H1 (cell line): ENCODE data around the gene PACSIN2. TPM values are rescaled to one million over a fixed set of nuclear protein-coding genes. Genes with fewer than 3 reads are reported as not detected.

Experiments used
- CTCF ChIA-PET: fragments of 300-600 bp; sonication (Branson Sonifier 250); formaldehyde crosslinking; loops from one replicate; lab custom pipeline; 2021; ENCODE audit not compliant: partially characterized antibody; lab: Charles Lee
- POLR2A ChIA-PET: fragments of 300-600 bp; sonication (Branson Sonifier 250); formaldehyde crosslinking; loops from one replicate; lab custom pipeline; 2021; ENCODE audit warnings: inconsistent platforms; ENCODE audit not compliant: partially characterized antibody; lab: Charles Lee
- DNase-seq, 2 experiments: peaks; one replicate each; pipeline versions ENCODE4 v3.0.0 to v3.0.0-alpha.2; 2010 to 2022; ENCODE audit warnings: low spot score in 2 of 2, low read depth in 1 of 2, mixed read lengths in 1 of 2
- FAIRE-seq: peaks from 2 replicates; lab custom pipeline; 2011; peaks lifted over from hg19 to GRCh38; lab: Jason Lieb, UNC
- H2AFZ ChIP-seq: 2 replicates; pipeline ENCODE4 v1.8.1; 2012; ENCODE audit warnings: low read length, inconsistent platforms
- H2AK5ac ChIP-seq: 2 replicates; pipeline ENCODE4 v1.6.1; 2013; ENCODE audit warnings: low read depth, low read length
- H2BK120ac ChIP-seq: replicated peaks from 2 replicates; pipeline ENCODE3; 2013; ENCODE audit warnings: low read depth, low read length, inconsistent platforms
- H2BK12ac ChIP-seq: 2 replicates; pipeline ENCODE4 v1.6.1; 2013; ENCODE audit warnings: low read depth, low read length
- H2BK15ac ChIP-seq: 2 replicates; pipeline ENCODE4 v1.6.1; 2013; ENCODE audit warnings: low read length
- H2BK20ac ChIP-seq: 2 replicates; pipeline ENCODE4 v1.6.1; 2013; ENCODE audit warnings: low read length
- H2BK5ac ChIP-seq: 2 replicates; pipeline ENCODE4 v1.6.1; 2013; ENCODE audit warnings: low read depth, low read length
- H3K14ac ChIP-seq: 2 replicates; pipeline ENCODE4 v1.6.1; 2013; ENCODE audit warnings: inconsistent platforms; ENCODE audit not compliant: insufficient read length
- H3K18ac ChIP-seq: 2 replicates; pipeline ENCODE4 v1.6.1; 2013; ENCODE audit warnings: low read length; ENCODE audit errors: extremely low read depth
- H3K23ac ChIP-seq: 2 replicates; pipeline ENCODE4 v1.6.1; 2013; ENCODE audit warnings: inconsistent platforms; ENCODE audit not compliant: insufficient read length
- H3K23me2 ChIP-seq: 2 replicates; pipeline ENCODE4 v1.6.1; 2013; ENCODE audit warnings: low read depth, low read length
- H3K27ac ChIP-seq: 2 replicates; pipeline ENCODE4 v1.6.1; 2011; ENCODE audit warnings: low read depth, low read length, inconsistent platforms
- H3K27me3 ChIP-seq, 4 experiments: replicated peaks in 1 of 4; 1 replicate in 1 of 4; 2 replicates in 3 of 4; pipeline versions ENCODE4 v1.6.1 to v1.8.1; 2011 to 2013; ENCODE audit warnings: low read length in 3 of 4, mild to moderate bottlenecking in 3 of 4, inconsistent platforms in 2 of 4, mixed read lengths in 2 of 4, moderate library complexity in 1 of 4; ENCODE audit not compliant: control insufficient read depth in 3 of 4, insufficient read depth in 3 of 4; ENCODE audit errors: extremely low read depth in 1 of 4
- H3K36me3 ChIP-seq, 4 experiments: 2 replicates each; pipeline versions ENCODE4 v1.6.1 to v1.8.1; 2011 to 2013; ENCODE audit warnings: mild to moderate bottlenecking in 4 of 4, low read length in 3 of 4, moderate library complexity in 2 of 4, control low read depth in 1 of 4, inconsistent platforms in 1 of 4; ENCODE audit not compliant: insufficient read depth in 4 of 4, control insufficient read depth in 2 of 4
- H3K4ac ChIP-seq: replicated peaks from 2 replicates; pipeline ENCODE3; 2013; ENCODE audit warnings: low read length, low read depth, mixed read lengths, inconsistent platforms; ENCODE audit not compliant: insufficient read length
- H3K4me1 ChIP-seq, 4 experiments: replicated peaks in 1 of 4; 1 replicate in 1 of 4; 2 replicates in 3 of 4; pipeline versions ENCODE4 v1.6.1 to v1.8.1; 2011 to 2013; ENCODE audit warnings: low read length in 3 of 4, inconsistent platforms in 2 of 4, mixed read lengths in 1 of 4; ENCODE audit not compliant: insufficient read depth in 4 of 4, control insufficient read depth in 3 of 4
- H3K4me2 ChIP-seq, 2 experiments: 2 replicates each; pipeline versions ENCODE4 v1.6.1 to v1.8.1; 2011 to 2013; ENCODE audit warnings: low read depth in 2 of 2, low read length in 2 of 2, control low read depth in 1 of 2, inconsistent platforms in 1 of 2, mild to moderate bottlenecking in 1 of 2; ENCODE audit not compliant: insufficient read depth in 1 of 2
- H3K4me3 ChIP-seq, 4 experiments: fragments of 200-600, 300-600 bp in 1 of 4; sonication (generic), shearing (Covaris generic), sonication (Bioruptor Twin) in 1 of 4; 2 replicates each; pipeline versions ENCODE4 v1.5.1 to v1.8.1; 2011 to 2016; ENCODE audit warnings: low read length in 4 of 4, low read depth in 3 of 4, control low read depth in 2 of 4, inconsistent platforms in 2 of 4, mild to moderate bottlenecking in 2 of 4, mixed read lengths in 1 of 4, moderate library complexity in 1 of 4; ENCODE audit not compliant: insufficient read depth in 2 of 4; ENCODE audit errors: extremely low read depth in 1 of 4
- H3K56ac ChIP-seq: replicated peaks from 2 replicates; pipeline ENCODE3; 2013; ENCODE audit warnings: low read depth, mild to moderate bottlenecking, mixed read lengths, low read length, inconsistent platforms; ENCODE audit not compliant: insufficient read length
- H3K79me1 ChIP-seq: 2 replicates; pipeline ENCODE4 v1.6.1; 2013; ENCODE audit warnings: low read depth, low read length, control low read depth
- H3K79me2 ChIP-seq, 2 experiments: 2 replicates each; pipeline versions ENCODE4 v1.6.1 to v1.8.1; 2012 to 2013; ENCODE audit warnings: low read length in 2 of 2, mild to moderate bottlenecking in 2 of 2, inconsistent platforms in 1 of 2; ENCODE audit not compliant: insufficient read depth in 2 of 2, control insufficient read depth in 1 of 2
- H3K9ac ChIP-seq, 4 experiments: replicated peaks in 1 of 4; 1 replicate in 1 of 4; 2 replicates in 3 of 4; pipeline versions ENCODE4 v1.6.1 to v1.8.1; 2011 to 2013; ENCODE audit warnings: low read depth in 3 of 4, low read length in 3 of 4, control low read depth in 2 of 4, mild to moderate bottlenecking in 2 of 4, moderate library complexity in 2 of 4, inconsistent platforms in 1 of 4; ENCODE audit errors: extremely low read depth in 1 of 4
- H3K9me3 ChIP-seq, 2 experiments: 2 replicates each; pipeline versions ENCODE4 v1.6.1 to v1.8.1; 2012 to 2013; ENCODE audit warnings: mild to moderate bottlenecking in 2 of 2, moderate library complexity in 2 of 2, control low read depth in 1 of 2, inconsistent platforms in 1 of 2, low read depth in 1 of 2, low read length in 1 of 2, mixed read lengths in 1 of 2; ENCODE audit not compliant: insufficient read depth in 2 of 2
- H4K20me1 ChIP-seq, 2 experiments: replicated peaks in 1 of 2; 2 replicates each; pipeline versions ENCODE3 to v1.8.1; 2011 to 2013; ENCODE audit warnings: inconsistent platforms in 2 of 2, low read length in 2 of 2, mild to moderate bottlenecking in 1 of 2; ENCODE audit not compliant: insufficient read depth in 2 of 2, control insufficient read depth in 1 of 2
- H4K5ac ChIP-seq: 2 replicates; pipeline ENCODE4 v1.6.1; 2013; ENCODE audit warnings: low read length, low read depth, mixed read lengths, inconsistent platforms; ENCODE audit not compliant: insufficient read length
- H4K8ac ChIP-seq: 2 replicates; pipeline ENCODE4 v1.8.0; 2013; ENCODE audit warnings: mild to moderate bottlenecking, moderate library complexity, low read length, inconsistent platforms; ENCODE audit not compliant: insufficient read depth; ENCODE audit errors: extremely low read depth
- H4K91ac ChIP-seq: replicated peaks from 2 replicates; pipeline ENCODE3; 2013; ENCODE audit warnings: low read length, mixed read lengths, inconsistent platforms; ENCODE audit not compliant: insufficient read length
- CHD1 ChIP-seq: IDR thresholded peaks from 2 replicates; pipeline ENCODE4 v1.6.1; 2012; ENCODE audit warnings: low read depth, low read length, improper control_type of control experiment
- CREB1 ChIP-seq: IDR thresholded peaks from 2 replicates; pipeline ENCODE4 v1.6.1; 2012; ENCODE audit warnings: inconsistent platforms
- EP300 ChIP-seq, 2 experiments: IDR thresholded peaks; 1 replicate in 1 of 2; 2 replicates in 1 of 2; pipeline ENCODE4 v1.6.1; 2011 to 2012; ENCODE audit warnings: low read depth in 2 of 2, low read length in 2 of 2, mild to moderate bottlenecking in 2 of 2, borderline replicate concordance in 1 of 2, inconsistent platforms in 1 of 2, moderate library complexity in 1 of 2
- JUND ChIP-seq: IDR thresholded peaks from 2 replicates; pipeline ENCODE4 v1.6.1; 2011; ENCODE audit warnings: mild to moderate bottlenecking, improper control_type of control experiment, low read length
- NRF1 ChIP-seq: IDR thresholded peaks from 2 replicates; pipeline ENCODE4 v1.6.1; 2011; ENCODE audit warnings: mild to moderate bottlenecking, low read depth, low read length, improper control_type of control experiment
- SAP30 ChIP-seq: fragments of 300-600 bp; sonication (generic); IDR thresholded peaks from 2 replicates; pipeline ENCODE4 v1.7.1; 2012; ENCODE audit warnings: low read length, moderate library complexity, mild to moderate bottlenecking, inconsistent platforms; ENCODE audit not compliant: insufficient read depth, insufficient replicate concordance
- SRF ChIP-seq: IDR thresholded peaks from 2 replicates; pipeline ENCODE4 v1.6.1; 2011; ENCODE audit warnings: mild to moderate bottlenecking, low read depth, low read length, moderate library complexity
- SUZ12 ChIP-seq: fragments of 200-600 bp; sonication (generic); IDR thresholded peaks from 2 replicates; pipeline ENCODE4 v1.6.1; 2012; ENCODE audit warnings: mild to moderate bottlenecking, inconsistent platforms, low read length, moderate library complexity, mixed read lengths
- TAF7 ChIP-seq: optimal IDR thresholded peaks from 2 replicates; pipeline ENCODE3; 2011; ENCODE audit warnings: low read depth, mild to moderate bottlenecking, inconsistent platforms, low read length, moderate library complexity, borderline replicate concordance
- TCF12 ChIP-seq: IDR thresholded peaks from 2 replicates; pipeline ENCODE4 v1.6.1; 2011; ENCODE audit warnings: low read depth, mild to moderate bottlenecking, low read length
- TEAD4 ChIP-seq: IDR thresholded peaks from 2 replicates; pipeline ENCODE4 v1.6.1; 2012; ENCODE audit warnings: low read depth, low read length, inconsistent platforms, mixed read lengths
- ZNF274 ChIP-seq: IDR thresholded peaks from 2 replicates; pipeline ENCODE4 v1.7.0; 2012; ENCODE audit warnings: low read length, borderline replicate concordance; ENCODE audit errors: extremely low read depth
- WGBS, 2 experiments: shearing (Covaris generic) in 1 of 2; methylation state at CpG; one replicate each; pipeline versions ENCODE4 v1.1.6 to v1.1.7; 2013 to 2015; ENCODE audit warnings: low lambda C conversion rate in 2 of 2, mixed read lengths in 2 of 2, inconsistent platforms in 1 of 2, low coverage in 1 of 2, missing lambda C conversion rate in 1 of 2; ENCODE audit not compliant: insufficient replicate concordance in 2 of 2, insufficient coverage in 1 of 2, insufficient read length in 1 of 2; ENCODE audit errors: extremely low coverage in 1 of 2, missing lambda C conversion rate in 1 of 2; 5-methylcytosine and 5-hydroxymethylcytosine counted together
- polyA plus RNA-seq, 7 experiments: library from polyadenylated mRNA; depleted of rRNA in 3 of 7; stranded (reverse) in 5 of 7; unstranded in 2 of 7; fragments of >200 nt in 5 of 7; fragments of 200-250 nt in 2 of 7; gene quantifications; 1 replicate in 5 of 7; 2 replicates in 1 of 7; 4 replicates in 1 of 7; pipeline versions ENCODE4 v1.2.1 to v1.2.3, GENCODE V29; 2011 to 2013; ENCODE audit warnings: missing spikeins in 2 of 7, mixed read lengths in 2 of 7
- total RNA-seq: library from RNA; stranded (reverse); fragmentation: NEBNext Ultra II Directional; extraction: Animal tissue kit (Norgen Biotek cat#: 25700); gene quantifications from 2 replicates; pipeline ENCODE4 v1.2.1, GENCODE V29; 2021
- TF ChIP-seq, protein P1 (sequence below): IDR thresholded peaks from 2 replicates; pipeline ENCODE4 v1.6.1; 2011; ENCODE audit warnings: low read length, improper control_type of control experiment
- TF ChIP-seq, protein P2 (sequence below): IDR thresholded peaks from 2 replicates; pipeline ENCODE4 v1.6.1; 2012; ENCODE audit warnings: inconsistent platforms

The PACSIN2 gene
- total and polyA plus RNA-seq, 2 of the 8 experiments (the other 6 are each of a cell fraction or from before 2014, with no cell fraction given): 44.8 to 64.2 TPM

DNA sequence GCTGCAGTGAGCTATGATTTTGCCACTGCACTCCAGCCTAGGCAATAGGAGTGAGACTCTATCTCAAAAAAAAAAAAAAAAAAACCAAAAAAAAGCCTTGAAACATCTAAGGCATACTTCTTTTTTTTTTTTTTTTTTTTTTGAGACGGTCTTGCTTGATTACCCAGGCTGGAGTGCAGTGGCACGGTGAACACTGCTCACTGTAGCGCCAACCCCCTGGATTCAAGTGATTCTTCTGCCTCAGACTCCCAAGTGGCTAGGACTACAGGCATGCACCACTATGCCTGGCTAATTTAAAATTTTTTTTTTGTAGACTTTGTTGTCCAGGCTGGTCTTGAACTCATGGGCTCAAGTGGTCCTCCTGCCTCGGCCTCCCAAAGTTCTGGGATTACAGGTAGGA is 177.4 kb downstream of the PACSIN2 start:
- ChIA-PET CTCF (interaction anchor here (0.6 kb wide), 1 partner anchor 1313 kb away, joined by 3 read pairs; no protein-coding TSS in a partner anchor), POLR2A (no interaction called here)
- Histone ChIP-seq H3K23me2 (no peaks in the 10 kb centered on the region), H2BK120ac (no peak overlapping the region), H3K36me3 (no peaks in the 10 kb centered on the region), H3K79me2 (no peaks in the 10 kb centered on the region), H3K56ac (no peak overlapping the region), H4K20me1 (no peaks in the 10 kb centered on the region), H3K4me1 (no peaks in the 10 kb centered on the region), H3K4me2 (no peak overlapping the region), H4K5ac (no peak overlapping the region), H3K4ac (no peak overlapping the region), H2BK20ac (no peak overlapping the region), H3K9ac (no peak overlapping the region), H2BK5ac (no peak overlapping the region), H3K14ac (no peak overlapping the region), H2AFZ (no peak overlapping the region), H4K8ac (no peak overlapping the region), H2BK12ac (no peak overlapping the region), H2AK5ac (no peak overlapping the region), H3K27me3 (no peaks in the 10 kb centered on the region), H2BK15ac (no peak overlapping the region), H3K23ac (no peak overlapping the region), H4K91ac (no peak overlapping the region), H3K79me1 (no peaks in the 10 kb centered on the region), H3K4me3 (no peak overlapping the region), H3K9me3 (no peaks in the 10 kb centered on the region), H3K27ac (no peak overlapping the region), H3K18ac (no peak overlapping the region)
- FAIRE-seq: no peak
- WGBS, 2 experiments: 97% methylated on average over 3 of the region's 4 CpGs; no CpG with 5 or more reads in 1 of the 2 experiments
- no peak for DNase-seq
- TF ChIP-seq SAP30 (no peak), CREB1 (no peak), JUND (no peak), TCF12 (no peak), TAF7 (no peak), CHD1 (no peak), ZNF274 (no peak), SRF (no peak), EP300 (IDR thresholded peaks at IDR 0.05; ENCODE audit: borderline replicate concordance in 1 of 2, low read depth in 2 of 2, low read length in 2 of 2) (no peak), TEAD4 (no peak), SUZ12 (no peak), NRF1 (no peak)
- TF ChIP-seq, protein P1, sequence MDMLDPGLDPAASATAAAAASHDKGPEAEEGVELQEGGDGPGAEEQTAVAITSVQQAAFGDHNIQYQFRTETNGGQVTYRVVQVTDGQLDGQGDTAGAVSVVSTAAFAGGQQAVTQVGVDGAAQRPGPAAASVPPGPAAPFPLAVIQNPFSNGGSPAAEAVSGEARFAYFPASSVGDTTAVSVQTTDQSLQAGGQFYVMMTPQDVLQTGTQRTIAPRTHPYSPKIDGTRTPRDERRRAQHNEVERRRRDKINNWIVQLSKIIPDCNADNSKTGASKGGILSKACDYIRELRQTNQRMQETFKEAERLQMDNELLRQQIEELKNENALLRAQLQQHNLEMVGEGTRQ: no peak
- TF ChIP-seq, protein P2, sequence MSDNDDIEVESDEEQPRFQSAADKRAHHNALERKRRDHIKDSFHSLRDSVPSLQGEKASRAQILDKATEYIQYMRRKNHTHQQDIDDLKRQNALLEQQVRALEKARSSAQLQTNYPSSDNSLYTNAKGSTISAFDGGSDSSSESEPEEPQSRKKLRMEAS: no peak
